Frontal cortex (tissue), 4 donors: Measurements from ENCODE around the gene MRPL21. TPM values are rescaled to one million over a fixed set of nuclear protein-coding genes. Genes with fewer than 3 reads are reported as not detected.

ENCODE experiments used
- DNase-seq, 2 donors: peaks; one replicate each; pipeline ENCODE4 v3.0.0; 2012; ENCODE audit warnings: low spot score in 2 of 2
- FAIRE-seq: peaks from 2 replicates; lab custom pipeline; 2012; peaks lifted over from hg19 to GRCh38; lab: Jason Lieb, UNC
- total RNA-seq: library from RNA; depleted of rRNA; stranded (reverse); fragments of >200 nt; gene quantifications from one replicate; pipeline ENCODE4 v1.2.3, GENCODE V29; 2014
- donor health status: control.
- donor health status: control.
- donor health status: control.

MRPL21 gene
- total RNA-seq = 51.0 TPM

DNA sequence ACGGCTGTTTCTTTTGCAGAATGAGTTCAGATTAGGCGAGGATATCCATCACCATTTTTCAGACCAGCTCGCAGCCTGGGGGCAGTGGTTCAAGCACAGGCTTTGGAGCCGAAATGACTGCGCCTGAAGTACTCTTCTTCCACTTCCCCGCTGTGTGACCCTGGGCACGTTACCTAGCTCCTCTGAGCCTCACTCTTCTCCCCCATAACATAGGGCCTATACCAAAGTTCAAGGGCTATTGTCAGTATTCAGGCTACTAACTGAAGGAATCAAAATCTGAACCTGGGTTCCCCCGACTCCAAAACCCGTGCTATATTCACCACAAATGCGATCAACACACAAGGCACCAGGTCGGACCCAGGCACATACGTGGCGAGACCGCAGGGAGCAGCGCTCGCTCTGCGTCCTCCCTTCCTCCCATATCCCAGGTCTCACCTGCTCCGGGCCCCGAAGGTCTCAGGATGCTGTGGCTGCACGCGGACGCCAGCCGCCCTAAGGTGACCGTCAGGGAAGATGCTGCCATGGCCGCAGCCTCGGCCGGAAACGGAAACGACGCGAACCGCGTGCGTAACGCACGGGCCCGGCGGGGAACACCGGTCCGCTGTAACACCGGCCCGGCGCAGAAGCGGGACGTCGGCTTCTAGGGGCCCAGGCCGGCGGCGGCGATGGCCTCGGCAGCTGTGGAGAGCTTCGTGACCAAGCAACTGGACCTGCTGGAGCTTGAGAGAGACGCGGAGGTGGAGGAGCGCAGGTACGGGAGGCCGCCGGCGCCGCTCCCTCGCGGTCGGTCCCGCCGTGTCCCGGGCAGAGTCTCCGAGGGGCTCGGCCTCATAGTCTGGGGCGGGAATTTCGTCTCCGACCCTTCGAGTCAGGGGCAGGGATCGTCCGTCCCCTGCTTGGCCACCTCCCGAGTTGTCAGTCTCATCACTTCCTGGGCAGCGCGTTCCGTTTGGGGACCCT, at the start of gene MRPL21, which contains the start of gene IGHMBP2:
Gene MRPL21 (minus strand): TSS at position 545 of the 960 bp plus-strand sequence. CDS start 22 bp downstream, at position 523.
Gene IGHMBP2 (plus strand): TSS at position 604 of the 960 bp plus-strand sequence. CDS start 62 bp downstream, at position 666.
- DNase-seq (peak; percentile 91 to 95), FAIRE-seq (no peak)

DNA sequence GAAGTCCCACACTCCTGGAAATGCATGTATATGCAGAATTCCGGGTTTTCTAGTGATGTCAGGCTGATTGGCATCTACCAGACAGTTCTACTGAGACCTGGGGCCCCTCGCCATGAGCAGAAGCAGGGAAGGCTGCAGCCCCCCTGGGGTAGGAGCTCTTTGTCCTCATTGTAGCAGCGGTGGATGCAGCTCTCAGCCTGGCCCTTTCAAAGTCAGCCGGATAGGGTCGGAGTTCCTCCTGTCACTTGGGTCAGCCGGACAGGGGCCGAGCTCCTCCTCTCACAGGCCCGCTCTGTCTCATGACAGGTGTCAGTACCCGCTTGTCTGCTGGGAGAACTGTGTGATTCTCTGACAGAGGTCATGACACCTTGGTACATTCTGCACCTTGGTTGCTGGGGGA, 47.1 kb upstream of the MRPL21 start:
- DNase-seq = no peak
- no peak for FAIRE-seq

- FAIRE-seq = no peak
Measured at GRCh38 chr11:68950270-68950669, 46.6 kb upstream of the MRPL21 start.

GRCh38 chr11:68948935-68949334, 45.3 kb upstream of the MRPL21 start:
- FAIRE-seq (no peak), DNase-seq (no peak)

More at GRCh38 chr11:68950270-68950669, 46.6 kb upstream of the MRPL21 start:
- DNase-seq = no peak

DNA sequence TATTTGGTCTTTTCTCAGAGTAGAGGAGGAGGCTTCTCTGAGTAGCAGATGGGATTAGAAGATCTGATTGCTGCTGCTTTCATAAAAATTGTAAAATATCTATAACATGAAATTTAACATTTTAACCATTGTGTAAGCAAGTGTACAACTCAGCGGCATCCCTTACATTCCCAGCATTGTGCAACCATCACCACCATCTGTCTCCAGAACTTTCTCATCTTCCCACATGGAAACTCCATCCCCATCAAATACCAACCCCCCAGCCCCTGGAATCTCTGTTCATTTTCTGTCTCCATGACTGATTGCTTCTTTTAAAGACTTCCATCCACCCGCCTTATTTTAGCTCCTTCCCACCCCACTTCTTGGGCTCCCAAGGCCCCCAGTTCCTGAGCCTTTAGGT, 44.9 kb upstream of the MRPL21 start:
- no peak for FAIRE-seq
- no peak for DNase-seq

DNA sequence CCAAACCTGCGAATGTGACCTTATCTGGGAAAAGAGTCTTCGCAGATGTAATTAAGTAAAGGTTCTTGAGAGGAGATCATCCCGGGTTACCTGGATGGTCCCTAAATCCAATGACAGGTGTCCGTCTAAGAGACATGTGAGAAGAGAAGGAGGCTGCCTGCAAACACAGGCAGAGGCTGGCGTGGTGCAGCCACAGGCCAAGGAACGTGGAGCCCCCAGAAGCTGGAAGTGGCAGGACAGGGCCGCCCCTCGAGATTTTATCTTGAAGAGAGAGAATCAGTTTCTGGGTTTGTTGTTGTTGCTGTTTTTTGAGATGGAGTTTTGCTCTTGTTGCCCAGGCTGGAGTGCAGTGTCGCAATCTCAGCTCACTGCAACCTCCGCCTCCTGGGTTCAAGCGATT, 43.5 kb upstream of the MRPL21 start:
- no peak for DNase-seq
- FAIRE-seq = no peak

DNA sequence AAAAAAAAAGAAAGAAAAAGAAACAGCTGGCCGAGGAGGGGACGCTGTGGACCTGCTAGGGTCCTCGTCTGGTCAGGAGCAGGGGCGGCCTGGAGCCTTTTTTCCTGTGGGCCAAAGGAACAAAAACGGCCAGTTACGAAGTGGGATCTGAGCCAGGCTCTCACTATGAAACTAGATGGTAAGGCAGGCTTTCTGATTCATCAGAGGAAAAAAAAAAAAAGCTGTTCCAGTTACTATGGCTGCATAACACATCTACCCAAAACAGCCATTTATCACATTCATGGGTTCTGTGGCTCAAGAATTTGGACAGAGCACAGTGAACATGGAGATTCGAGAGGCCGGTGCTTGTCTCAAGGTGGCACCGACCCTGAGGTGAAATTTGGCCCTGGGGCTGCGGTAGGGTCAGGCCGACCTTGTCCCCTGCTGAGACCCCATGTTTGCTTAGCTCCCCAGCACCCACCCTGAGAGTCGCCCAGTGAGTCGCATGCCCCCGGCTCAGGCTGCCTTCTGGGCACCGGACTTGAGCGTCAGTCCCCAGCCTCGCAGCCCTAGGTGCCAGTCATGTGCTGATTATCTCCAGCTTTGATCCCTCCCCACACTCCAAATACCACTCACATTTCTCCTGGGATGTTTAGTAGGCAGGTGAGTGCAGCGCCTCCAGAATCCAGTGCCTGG, 42.9 kb upstream of the MRPL21 start:
- FAIRE-seq = no peak
- peak in 1 of 2 donors; percentile 53 for DNase-seq

DNA sequence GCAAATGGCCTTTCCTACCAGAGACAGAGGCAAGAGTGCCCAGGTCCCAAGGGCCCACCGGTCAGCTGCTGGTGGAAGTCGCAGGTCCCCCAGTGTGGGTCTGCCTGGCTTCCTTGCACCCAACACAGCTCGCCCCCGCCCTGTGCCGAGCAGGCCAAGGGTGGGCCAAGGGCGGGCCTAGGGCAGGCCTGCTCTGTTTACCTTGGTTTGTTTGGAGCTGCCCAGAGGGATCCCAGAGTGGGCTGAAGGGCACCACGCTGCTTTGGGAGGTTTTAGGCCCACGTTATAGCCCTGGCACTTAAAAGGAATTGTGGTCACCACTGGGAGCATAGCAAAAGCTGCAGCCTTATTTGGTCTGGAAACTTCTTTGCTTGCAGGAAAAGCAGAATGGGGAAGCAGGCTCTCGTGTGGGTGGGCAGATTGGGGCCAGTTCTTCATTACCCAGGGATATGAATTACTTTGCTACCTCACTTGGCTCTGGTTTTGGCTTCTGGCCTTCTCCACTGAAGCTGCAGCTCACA, 39.2 kb upstream of the MRPL21 start:
- DNase-seq = no peak

GRCh38 chr11:68942095-68942620, 38.5 kb upstream of the MRPL21 start:
- FAIRE-seq = no peak
- no peak for DNase-seq

More for the DNA sequence above, 39.2 kb upstream of the MRPL21 start:
- no peak for FAIRE-seq

- FAIRE-seq (no peak), DNase-seq (no peak)
Measured at GRCh38 chr11:68941324-68942094, 37.9 kb upstream of the MRPL21 start.

- no peak for FAIRE-seq
Measured at GRCh38 chr11:68940651-68941323, 37.2 kb upstream of the MRPL21 start.

GRCh38 chr11:68939583-68940555, 36.2 kb upstream of the MRPL21 start:
- no peak for DNase-seq
- FAIRE-seq = no peak

More at GRCh38 chr11:68940651-68941323, 37.2 kb upstream of the MRPL21 start:
- DNase-seq = no peak

- DNase-seq (no peak), FAIRE-seq (no peak)
Measured at GRCh38 chr11:68938816-68939582, 35.4 kb upstream of the MRPL21 start.

- no peak for DNase-seq
- FAIRE-seq = no peak
Measured at GRCh38 chr11:68938088-68938487, 34.5 kb upstream of the MRPL21 start.

- FAIRE-seq = no peak
- DNase-seq = no peak
Measured at GRCh38 chr11:68936676-68937620, 33.3 kb upstream of the MRPL21 start.

- DNase-seq = no peak
- FAIRE-seq = no peak
Measured at GRCh38 chr11:68936358-68936636, 32.7 kb upstream of the MRPL21 start.
